ENCODE data around the gene SLC1A1.
"Not testable (repeated sequence)": the region's sequence is repeated elsewhere in the genome, so short reads cannot be mapped to it uniquely, and the experiment has no call there.

Gene SLC1A1

DNA sequence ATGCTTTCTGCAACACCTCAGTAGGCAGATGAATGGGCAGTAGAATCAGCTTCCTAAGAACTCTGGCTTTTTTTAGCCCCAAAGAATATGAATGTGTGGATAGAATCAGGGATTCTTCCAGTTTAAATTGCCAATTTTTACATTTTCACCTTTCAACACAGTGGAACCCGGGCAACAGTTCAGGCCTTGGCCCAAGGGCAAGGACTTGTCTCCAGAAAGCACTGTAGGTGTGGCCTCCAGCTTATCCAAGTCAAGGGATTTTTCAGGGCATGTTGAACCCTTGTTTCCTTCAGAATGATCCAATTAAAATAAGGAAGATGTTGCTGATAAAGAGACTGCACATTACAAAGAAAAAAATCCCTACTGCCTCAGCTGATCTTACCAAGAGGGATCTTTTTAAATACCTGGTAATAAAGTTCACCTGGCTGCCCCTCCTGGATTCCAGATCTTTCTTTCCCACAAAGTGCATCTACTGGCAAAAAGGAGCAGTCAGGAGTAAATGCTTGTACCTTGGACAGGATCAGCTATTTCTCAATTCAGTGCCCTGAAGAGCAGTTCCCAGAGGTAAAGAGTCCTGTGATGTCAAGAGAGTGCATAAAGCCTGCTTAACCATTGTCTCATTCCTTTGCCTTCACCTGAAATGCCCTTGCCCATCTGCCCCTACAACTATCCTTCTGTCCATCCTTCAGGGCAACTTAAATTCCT lies 91.7 kb downstream of the SLC1A1 start:
- no peak for DNase-seq

DNA sequence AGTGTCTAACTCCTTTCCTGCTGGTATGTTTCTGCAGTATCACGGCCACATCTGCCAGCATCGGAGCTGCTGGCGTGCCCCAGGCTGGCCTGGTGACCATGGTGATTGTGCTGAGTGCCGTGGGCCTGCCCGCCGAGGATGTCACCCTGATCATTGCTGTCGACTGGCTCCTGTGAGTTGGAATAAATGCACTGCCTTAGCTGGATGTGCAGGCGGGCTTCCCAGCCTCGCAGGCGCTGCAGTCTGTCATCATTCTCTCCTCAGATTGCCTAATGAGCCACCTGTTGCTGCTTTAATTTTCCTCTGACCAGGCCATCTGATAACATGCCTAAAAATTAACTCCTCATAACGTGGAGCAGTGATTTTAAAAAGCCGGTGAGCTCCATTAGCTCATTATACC lies 92.7 kb downstream of the SLC1A1 start:
- DNase-seq = no peak

DNA sequence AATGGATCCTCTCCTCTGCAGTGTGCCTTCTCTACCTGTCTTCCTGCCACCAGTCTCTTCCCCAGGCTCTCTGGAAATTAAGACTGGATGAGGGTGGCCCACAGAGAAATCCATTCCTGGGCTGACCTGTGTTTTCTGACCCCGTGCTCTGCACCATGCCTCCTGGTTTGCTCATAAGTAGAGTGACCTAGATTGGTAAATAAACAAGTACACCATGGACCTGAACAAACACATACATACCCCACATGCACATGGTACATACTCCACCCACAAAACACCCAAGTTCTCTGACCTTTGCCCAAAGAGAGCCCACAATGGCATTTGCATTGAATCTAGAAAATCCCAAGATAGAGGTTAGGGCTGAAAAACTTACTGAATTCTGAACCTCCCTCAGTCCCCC lies 94.4 kb downstream of the SLC1A1 start:
- no peak for DNase-seq

DNA sequence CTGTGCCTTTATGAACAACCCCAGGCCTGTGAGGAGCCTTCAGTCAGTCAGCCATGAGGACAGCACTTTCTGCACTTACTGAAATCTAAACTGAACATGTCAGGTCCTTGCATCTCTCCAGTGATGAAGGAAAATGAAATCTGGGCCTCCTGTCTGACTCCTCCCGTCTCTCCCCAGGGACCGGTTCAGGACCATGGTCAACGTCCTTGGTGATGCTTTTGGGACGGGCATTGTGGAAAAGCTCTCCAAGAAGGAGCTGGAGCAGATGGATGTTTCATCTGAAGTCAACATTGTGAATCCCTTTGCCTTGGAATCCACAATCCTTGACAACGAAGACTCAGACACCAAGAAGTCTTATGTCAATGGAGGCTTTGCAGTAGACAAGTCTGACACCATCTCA lies 94.9 kb downstream of the SLC1A1 start:
- no peak for DNase-seq

DNA sequence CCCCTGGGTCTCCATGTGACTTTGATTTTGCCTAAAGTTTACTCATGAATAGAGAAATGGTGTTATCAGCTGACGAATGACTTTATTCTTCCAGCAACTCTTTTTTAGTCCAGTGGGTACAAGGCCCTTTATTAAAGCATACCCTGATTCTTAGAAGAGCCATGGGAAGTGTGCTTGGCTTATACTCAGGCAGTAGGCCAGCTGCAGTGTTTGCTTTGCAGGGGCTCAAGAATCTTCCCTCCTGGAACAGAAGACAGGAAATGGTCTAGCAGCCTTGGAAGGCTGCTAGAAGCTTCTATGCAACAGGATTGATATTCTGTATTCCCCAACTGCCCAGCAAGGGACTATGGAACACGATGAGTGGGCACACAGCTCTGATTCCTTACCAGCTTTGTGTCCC lies 98.5 kb downstream of the SLC1A1 start:
- DNase-seq = no peak

DNA sequence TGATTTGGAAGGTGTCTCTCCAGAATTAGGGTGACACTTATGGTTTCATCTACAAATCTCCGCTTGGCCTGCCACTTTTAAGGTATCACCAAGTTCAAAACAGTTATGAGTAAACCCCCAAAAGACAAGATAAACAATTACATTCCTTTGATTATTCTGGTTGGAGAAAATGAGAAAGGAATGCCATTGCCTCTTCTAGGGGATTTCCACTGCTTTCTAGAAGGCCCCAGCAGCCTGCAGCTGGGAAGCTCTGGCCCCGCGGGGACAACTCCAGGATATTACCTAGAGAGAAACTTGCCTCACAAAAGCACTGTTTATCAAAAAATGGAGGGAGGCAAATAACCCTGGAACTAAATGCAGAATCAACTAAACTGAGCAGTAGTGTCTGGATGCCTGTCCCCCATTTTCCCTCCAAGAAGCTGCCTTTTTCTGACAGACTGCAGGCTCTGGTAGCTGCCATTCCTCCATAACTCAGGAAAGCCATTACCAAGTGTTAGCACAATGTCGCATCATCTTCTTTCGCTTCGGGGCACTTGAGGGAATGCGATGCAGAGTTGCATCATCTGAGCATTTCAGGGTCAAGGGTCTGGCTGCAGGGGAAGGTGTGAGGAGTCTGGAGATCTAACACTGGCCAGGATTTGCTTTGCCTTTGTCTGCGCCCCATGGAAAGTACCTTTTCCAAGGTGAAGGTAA lies 100.3 kb downstream of the SLC1A1 start:
- DNase-seq = no peak

DNA sequence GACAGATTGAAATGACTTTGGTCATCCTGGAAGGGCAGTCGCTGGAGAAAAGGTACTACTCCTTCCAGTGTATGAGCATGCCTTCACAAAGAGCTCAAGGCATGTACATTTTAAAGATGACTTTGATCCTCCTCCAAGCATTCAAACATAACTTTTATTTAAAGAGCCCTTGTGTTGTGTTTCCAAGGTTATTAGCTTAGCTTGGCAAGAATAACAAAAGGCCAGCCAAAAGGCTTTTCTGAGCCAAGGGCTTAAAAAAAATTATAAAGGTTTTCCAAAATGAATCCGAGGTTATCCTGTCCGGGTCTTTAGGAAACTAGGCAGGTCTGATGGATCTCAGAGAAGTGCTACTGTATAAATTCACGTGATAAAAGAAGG lies 100.8 kb downstream of the SLC1A1 start:
- DNase-seq = no peak

DNA sequence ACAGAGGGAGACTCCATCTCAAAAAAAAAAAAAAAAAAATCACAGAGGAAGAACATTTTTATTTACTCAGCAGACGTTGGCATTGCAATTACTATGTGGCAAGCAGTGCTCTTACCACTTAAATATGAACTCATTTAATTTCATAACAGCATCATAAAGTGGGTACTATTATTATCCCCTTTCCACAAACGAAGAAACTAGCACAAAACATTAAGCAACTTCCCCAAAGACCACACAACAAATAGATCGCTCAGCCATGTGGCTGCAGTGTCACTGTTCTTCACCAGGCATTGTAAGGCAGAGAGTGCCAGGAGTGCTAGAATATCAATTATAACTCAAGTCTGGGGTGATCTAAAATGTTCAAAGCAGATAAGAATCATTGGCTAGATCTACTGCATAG lies 102.0 kb downstream of the SLC1A1 start:
- no peak for DNase-seq

DNA sequence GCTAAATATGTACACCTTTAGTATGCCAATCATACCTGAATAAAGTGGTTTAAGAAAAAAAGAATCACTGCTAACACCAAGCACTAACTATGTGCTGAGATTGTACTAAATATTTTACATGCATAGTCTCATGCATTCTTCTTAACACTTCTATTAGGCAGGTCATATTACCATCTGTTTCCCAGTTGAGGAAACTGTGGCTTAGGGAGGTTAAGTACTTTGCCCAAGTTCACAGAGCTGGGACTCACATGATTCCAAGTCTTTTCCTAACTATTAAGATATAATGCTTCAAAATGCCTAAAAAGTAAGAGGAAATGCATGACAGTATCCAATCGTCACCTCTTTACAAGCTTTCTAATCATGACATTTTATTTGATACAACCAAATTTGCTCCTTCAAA lies 102.6 kb downstream of the SLC1A1 start:
- no peak for DNase-seq

DNA sequence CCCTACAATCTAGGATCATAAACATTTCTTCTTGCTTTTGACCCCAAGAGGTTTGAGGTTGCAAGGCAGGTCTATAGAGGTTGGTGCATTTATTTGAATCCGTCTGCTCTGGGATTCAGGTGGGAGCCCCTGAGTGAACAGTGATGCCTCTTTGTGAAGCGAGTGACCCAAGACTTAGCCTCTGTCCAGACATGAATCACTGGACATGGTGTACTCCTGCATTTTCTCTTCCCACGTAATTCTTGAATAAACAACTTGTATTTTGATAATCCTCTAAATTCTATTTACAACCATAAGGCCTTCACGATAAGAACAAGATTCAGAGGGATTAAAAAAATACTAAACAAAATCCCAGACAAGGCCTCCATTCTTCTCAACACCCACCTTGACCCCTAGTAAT lies 104.3 kb downstream of the SLC1A1 start:
- DNase-seq = no peak

DNA sequence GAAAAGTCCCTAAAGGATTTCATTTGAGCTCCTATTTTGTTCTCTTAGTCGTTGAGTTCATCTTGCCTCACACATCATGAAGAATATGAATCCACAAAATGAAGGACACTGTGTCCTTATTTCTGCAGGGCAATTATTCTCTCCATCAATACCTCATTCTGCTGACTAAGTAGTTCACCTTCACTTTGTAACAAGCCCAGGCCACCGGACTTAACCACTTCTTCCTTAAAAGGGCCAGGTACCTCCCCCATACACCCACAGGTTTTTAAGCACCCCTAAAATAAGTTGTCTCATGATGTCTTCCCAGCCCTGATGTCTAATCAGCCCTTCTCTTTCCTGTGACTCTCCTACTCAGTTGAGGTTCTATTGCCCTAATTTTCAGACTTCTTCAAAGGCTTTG lies 104.7 kb downstream of the SLC1A1 start:
- DNase-seq = no peak

DNA sequence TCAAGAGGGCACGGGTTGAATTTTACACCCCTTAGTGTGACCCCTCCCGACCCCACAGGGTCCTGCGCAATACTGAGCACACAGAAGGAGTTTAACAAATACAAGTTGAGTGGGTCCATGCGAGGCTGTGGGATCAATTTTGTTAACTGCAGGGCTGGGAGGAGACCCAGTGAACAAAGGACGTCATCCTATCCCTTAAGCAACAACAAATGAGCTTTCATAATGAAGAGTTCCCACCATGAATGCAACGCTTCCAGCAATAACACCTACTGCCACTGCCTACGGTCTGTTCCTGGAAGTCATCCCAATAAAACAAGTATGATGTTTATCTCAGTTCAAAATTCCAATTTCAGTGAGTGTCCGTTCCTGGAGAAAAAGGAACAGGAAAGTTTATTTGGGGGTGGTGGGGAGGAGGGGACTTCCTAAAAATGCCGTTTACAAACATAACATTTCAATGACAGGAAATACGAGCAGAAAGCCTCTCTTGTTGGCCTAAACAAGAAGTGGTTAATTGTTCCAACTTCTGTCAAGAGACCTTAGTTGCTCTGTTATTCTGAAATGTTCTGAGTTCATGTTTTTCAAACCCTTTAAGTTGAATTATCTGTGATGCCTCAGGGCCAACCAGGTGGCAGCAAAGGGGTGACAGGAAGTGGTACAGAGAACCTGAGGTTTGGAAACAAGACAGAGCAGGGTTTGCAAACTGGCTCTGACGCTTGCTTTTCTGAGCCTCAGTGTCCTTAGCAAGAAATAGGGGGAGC lies 106.1 kb downstream of the SLC1A1 start:
- DNase-seq = peak; percentile 43

DNA sequence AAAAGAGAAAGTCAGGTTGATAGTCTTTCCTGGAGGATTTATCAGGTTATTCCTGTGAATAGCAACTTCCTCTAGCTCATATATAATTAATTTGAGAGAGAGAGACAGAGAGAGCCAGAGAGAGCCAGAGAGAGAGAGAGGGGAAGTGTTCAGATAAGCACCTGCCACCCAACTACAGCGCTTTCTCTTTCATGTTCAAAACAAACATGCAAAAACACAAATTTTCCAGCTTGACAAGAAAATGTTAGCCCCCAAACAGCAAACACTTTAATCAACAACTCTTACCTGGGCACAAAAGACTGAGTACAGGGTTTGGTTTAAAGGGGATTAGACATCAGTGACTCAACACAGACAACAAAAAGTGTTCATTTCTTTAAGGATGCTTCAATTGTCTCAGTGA lies 110.1 kb downstream of the SLC1A1 start:
- no peak for DNase-seq

DNA sequence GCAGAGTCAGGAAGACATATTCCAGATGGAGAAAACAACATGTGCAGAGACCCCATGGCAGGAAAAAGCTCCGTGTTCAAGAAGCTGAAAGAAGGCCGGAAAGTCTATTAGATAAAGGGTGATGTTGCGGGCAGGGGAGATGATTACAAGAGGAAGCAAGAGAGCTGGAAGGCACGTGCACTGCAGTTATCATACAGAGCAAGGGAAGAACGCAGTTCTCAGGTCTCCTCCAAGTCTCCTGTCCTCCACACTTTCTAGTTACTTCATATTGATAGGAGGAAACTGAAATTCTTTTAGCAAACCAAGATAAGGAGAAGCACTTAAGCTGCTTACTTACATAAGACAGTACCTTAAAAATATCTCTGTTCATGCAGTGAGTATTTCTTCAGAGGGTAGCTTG lies 113.6 kb downstream of the SLC1A1 start:
- no peak for DNase-seq

DNA sequence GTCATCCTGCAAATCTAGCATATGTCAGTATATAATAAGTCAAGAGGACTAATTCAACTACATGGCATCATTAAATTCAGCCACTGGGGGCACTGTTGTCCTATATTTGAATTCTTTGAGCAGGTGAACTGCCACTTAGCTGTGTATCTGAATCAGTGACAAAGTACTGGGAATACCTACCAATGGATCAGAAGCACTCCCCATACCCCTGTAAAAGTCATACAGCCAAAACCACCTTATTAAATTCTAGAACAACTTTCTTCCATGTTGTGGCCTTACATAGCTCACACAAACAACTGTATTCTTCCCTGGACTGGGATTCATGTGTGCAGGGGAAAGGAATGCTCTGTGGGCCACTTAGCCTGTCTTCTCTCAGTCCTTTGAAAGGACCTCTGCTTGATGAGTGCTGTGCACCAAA lies 114.4 kb downstream of the SLC1A1 start:
- DNase-seq = peak; percentile 81

DNA sequence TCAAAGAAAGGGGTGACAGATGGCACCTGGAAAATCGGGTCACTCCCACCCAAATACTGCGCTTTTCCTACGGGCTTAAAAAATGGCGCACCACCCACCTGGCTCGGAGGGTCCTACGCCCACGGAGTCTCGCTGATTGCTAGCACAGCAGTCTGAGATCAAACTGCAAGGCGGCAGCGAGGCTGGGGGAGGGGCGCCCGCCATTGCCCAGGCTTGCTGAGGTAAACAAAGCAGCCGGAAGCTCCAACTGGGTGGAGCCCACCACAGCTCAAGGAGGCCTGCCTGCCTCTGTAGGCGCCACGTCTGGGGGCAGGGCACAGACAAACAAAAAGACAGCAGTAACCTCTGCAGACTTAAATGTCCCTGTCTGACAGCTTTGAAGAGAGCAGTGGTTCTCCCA lies 115.8 kb downstream of the SLC1A1 start:
- DNase-seq = not testable (repeated sequence)

DNA sequence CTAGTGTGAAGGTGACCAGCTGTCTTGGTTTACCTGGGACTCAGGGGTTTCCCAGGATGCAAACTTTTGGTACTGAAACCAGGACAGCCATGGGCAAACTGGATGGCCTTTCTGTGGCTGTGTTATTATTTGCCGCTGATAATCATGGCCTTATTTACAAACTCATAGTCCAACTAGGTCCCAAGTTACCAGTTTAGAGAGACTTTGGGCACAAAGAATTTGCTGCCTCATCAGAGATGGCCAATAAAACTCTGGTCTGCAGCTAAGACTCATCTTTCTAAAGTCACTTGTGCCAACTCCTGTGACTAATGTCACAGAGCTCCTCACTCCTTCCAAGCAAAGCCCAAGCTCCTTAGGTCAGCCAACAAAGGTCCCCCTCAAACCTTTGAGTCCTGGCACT lies 124.4 kb downstream of the SLC1A1 start:
- DNase-seq = no peak

DNA sequence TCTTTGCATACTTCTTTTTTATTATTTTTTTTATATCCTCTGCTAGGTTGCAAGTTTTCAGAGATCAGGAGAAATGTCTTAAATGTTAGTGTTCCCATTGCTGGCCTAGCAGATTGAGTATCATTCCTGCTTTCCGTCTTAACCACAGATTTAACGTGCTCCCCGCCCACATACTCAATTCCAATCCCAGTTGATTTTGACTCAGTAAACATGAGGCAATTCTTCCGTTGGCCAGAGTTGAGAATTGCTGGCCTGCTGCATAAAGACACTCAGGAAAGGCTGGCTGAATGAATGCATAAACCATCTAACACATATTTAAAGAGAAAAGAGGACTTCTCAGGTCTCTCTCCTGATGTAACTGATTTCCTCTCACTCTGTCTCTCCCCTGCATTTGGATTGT lies 125.0 kb downstream of the SLC1A1 start:
- DNase-seq = no peak

DNA sequence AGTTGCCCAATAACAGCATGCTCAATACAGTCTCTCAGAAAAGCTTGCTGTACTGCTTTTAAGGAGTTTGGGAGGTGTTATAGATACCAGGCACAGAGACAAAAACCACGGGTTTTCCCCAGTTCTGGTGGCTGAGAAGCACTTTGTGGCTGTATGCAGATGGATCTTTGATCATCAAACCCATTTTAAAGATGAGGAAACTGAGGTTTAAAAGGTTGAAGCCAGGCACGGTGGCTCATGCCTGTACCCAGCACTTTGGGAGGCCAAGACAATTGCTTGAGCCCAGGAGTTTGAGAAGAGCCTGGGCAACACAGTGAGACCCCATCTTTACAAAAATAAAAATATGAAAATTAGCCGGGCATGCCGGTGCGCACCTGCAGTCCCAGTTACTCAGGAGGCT lies 125.5 kb downstream of the SLC1A1 start:
- no peak for DNase-seq

DNA sequence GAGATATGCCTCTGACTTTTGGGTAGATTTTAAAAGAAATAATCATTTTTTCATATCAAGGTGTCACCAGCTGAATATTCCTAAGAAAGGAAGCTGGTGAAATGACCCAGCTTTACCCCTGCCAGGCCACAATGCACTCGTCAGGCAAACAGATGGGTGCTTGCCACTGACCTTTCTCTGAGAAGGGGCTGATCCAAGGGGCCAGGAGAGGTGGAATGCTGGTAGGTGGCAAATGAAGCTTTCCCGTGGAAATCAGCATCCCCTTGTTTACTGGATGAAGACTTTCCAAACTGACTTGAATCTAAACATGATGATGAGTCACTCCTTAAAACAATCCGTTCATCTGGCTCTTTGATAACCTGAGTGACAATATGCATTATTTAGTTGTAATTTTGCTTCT lies 127.5 kb downstream of the SLC1A1 start:
- no peak for DNase-seq

DNA sequence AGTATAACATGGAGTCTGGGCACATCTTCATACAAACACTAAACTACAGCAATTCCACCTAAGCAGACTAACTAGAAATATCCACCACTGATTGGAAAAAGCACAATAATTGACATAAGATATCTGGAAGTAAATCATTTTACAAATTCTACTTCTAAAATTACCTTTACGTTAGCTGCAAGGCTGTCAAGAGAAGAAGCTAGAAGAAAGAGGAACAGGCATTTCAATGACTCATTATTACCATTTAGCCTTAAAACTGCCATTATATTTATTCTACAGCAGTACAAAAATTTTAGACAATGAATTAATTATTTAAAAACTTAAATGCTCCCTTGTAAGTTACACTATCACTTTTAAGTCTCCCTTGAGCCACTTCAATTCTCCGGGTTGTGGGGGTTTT lies 128.4 kb downstream of the SLC1A1 start:
- DNase-seq = no peak

DNA sequence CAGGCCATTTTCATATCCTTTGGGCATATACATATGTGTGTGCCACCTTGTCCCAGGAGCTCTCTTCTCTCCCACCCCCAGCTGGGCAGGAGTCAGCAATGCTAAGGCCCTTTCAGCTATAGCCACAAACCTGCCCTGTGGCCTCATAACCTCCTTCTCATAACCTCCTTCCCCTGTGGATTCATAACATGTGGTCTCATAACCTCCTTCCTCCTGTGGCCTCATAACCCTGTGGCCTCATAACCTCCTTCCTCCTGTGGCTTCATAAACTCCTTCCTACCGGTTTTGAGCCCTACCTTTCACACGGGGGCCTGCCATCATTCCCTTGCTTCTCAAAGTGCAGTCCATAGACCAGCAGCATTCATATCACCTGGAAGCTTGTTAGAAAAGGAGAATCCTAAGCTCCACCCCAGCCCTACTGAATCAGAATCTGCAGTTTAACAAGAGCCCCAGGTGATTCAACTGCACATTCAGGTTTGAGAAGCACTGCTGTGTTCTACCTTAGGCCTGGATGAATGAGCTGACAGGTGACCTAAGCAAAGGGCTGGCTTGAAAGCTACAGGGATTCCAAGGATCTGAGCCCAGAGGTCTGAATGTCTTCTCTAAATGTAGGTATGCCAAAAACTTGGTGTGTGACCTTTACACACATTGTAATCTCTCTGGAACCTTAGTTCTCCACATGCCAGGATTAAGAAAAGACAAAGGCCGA lies 129.9 kb downstream of the SLC1A1 start:
- peak; percentile 31 for DNase-seq

DNA sequence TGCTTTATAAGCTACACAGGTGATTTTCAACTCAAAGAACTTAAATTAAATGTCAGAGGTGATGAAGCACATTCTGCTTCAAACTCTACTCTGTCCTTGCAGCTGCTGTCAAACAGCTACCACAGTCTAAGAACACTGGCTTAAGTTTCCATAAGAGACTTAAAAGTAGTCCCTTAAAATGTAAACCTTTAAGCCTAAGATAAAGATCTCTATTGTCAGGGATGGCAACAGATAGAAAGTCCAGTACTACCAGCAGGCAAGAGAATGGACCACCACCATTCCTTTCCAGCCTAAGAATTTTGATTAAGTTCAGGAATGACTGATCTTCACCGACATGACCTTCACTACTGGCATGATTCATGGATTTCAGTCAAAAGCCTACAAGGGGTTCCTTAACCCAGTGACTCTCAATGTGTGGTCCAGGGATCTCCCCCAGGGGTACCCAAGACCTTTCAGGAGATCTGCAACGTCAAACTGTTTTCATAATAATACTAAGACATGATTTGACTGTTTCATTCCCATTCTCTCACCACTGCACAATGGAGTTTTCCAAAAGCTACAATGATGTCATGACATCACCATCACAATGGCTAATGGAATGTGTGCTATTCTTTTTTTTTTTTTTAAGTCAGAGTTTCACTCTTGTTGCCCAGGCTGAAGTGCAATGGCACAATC lies 130.8 kb downstream of the SLC1A1 start:
- no peak for DNase-seq
